GM18499 (cell line): ENCODE results near the gene RBKS.

Experiments used
- ATAC-seq: cut with Tn5 transposase; IDR thresholded peaks from one replicate; pipeline ENCODE4 v1.9.1; 2021; ENCODE audit warnings: moderate number of reproducible peaks; ENCODE audit not compliant: insufficient read depth, unreplicated experiment

The RBKS gene

GRCh38 chr2:27742571-27742970, 147.6 kb downstream of the RBKS start:
- no peak for ATAC-seq

GRCh38 chr2:27741673-27742072, 148.5 kb downstream of the RBKS start:
- no peak for ATAC-seq

- no peak for ATAC-seq
These were observed 151.2 kb downstream of the RBKS start for GRCh38 chr2:27739058-27739373.

- ATAC-seq, result no peak
These were observed 151.7 kb downstream of the RBKS start for GRCh38 chr2:27738349-27739057.

- ATAC-seq, result no peak
These were observed 152.4 kb downstream of the RBKS start for GRCh38 chr2:27737676-27738348.

GRCh38 chr2:27736890-27737204, 153.3 kb downstream of the RBKS start:
- ATAC-seq, result no peak

GRCh38 chr2:27736031-27736889, 153.9 kb downstream of the RBKS start:
- ATAC-seq, result no peak

- ATAC-seq, result no peak
These were observed 154.8 kb downstream of the RBKS start for GRCh38 chr2:27735263-27735904.

- no peak for ATAC-seq
These were observed 155.9 kb downstream of the RBKS start for GRCh38 chr2:27734305-27734704.
